ENCODE measurements around the gene TRUB1. TPM values are rescaled to one million over a fixed set of nuclear protein-coding genes. Genes with fewer than 3 reads are reported as not detected.

The TRUB1 gene
- 12.6 to 14.7 TPM (median 14.3 TPM) in 5 replicates for total RNA-seq (2022; extraction: Qiagen RNA extraction)

GRCh38 chr10:114937962-114938855 lies at the start of gene TRUB1:
Gene TRUB1, plus strand, starts transcription at chr10:114938195. Its CDS starts 59 bp downstream, at chr10:114938254.

Other genes with a start within 250 kb of the TRUB1 start
- gene FHIP2A, start 116.4 kb upstream of the TRUB1 start, total RNA-seq (2022; extraction: Qiagen RNA extraction), result 8.5 to 11.7 TPM (median 9.9 TPM) in 5 replicates
- 0.21 to 0.37 TPM (median 0.32 TPM) in 5 replicates for gene ATRNL1, start 155.2 kb downstream of the TRUB1 start, total RNA-seq (2022; extraction: Qiagen RNA extraction)